ENCODE data around the gene OSGEP.
"Not testable (repeated sequence)": the region's sequence is repeated elsewhere in the genome, so short reads cannot be mapped to it uniquely, and the experiment has no call there.

OSGEP gene

DNA sequence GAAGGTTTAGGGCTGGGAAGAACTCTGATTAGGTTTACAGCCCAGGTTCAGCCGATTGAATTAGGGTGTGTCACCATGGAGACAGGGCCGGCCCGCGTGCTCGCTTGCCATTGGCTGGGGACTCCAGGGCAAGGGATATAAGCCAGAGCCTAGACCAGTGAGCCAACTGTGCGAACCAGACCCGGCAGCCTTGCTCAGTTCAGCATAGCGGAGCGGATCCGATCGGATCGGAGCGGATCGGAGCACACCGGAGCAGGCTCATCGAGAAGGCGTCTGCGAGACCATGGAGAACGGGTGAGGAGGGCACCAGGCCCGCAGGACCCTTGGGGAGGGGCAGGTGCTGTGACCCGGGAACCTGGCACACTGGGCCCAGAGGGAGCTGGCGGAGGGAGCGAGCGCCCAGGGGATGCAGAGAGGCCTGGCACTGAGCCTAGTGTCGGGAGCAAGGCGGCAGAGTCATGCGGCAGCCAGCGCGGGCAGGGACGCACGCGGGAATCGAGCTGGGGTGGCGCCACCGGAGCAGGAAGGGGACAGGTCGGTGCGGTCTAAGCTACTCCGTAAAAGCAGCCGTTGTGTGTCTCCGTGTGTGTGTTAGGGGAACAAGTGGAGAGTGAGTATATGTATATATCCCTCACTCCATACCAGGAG lies 14.8 kb upstream of the OSGEP start, which contains the start of gene PNP:
TSS of gene PNP (plus strand) at position 165 of the 648 bp plus-strand sequence. CDS start at position 284, 119 bp downstream.
- DNase-seq, result peak; percentile 80 to 83

DNA sequence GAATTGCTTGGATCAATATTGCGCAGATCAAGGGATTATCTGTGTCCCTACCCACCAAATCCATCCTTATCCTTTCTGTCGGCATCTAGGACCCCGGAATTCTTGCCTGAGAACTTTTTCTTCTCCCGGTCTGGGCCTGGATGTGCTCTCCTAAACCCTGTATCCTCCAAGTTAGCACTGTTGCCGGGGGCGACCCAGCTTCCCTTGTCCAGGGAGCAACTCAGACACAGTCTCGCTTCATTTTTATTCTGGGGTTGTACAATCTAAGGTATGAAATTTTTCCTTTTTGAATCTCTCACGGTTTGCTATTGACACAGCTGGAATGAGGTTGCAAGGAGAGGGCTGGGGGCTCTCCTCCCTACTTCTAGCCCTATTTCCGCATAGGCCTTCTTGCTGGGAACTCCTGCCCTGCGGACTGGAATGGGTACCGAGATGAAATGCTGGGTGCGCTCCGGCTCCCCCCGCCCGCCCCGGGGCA lies 14.2 kb upstream of the OSGEP start:
- no peak for DNase-seq

DNA sequence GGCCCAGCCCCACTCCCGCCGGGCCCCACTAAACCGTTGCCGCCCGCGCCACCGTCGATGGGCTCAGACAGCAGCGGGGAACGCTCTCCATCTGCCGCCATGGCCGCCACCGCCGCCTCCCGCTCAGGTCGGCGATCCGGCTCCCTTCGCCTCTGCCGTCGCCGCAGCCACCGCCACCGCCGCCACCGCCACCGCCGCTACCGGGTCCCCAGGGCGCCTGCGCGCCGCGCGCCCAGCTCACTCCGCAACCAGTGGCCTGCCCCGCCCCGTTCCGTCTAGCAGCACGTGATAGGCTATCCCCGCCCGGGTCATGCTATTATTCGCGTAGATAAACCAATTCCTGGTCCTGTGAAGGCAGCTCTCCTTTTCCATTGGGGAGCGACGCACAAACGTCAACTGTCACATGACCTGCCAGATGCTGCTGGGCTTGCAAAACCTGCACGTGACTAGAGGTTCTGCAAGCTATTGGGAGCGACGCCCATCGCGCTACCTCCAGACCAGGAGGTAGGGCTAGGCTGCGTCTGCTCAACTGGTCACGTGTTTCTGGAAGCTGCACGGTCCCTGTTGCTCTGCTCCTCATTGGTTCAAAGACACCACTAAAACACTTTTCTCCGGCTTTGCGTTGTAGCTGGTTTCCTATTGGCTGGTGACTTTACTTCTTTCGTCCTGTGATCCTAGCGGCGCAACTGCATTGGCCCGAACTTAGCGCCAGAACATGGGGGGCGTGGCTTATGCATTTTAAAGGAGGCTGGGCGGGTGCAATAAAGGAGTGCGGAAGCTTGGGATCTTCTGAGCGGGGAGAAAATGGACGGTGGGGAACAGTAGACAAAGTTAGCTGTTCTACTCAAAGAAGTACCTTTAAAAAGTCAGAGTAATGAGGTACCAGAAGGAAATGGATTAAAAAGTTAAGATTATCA lies 6.9 kb upstream of the OSGEP start, which contains the start of gene PIP4P1:
TSS of gene PIP4P1 (minus strand) at position 210 of the 917 bp plus-strand sequence. CDS start at position 101, 109 bp downstream.
- DNase-seq, result peak; percentile 98 to 99

DNA sequence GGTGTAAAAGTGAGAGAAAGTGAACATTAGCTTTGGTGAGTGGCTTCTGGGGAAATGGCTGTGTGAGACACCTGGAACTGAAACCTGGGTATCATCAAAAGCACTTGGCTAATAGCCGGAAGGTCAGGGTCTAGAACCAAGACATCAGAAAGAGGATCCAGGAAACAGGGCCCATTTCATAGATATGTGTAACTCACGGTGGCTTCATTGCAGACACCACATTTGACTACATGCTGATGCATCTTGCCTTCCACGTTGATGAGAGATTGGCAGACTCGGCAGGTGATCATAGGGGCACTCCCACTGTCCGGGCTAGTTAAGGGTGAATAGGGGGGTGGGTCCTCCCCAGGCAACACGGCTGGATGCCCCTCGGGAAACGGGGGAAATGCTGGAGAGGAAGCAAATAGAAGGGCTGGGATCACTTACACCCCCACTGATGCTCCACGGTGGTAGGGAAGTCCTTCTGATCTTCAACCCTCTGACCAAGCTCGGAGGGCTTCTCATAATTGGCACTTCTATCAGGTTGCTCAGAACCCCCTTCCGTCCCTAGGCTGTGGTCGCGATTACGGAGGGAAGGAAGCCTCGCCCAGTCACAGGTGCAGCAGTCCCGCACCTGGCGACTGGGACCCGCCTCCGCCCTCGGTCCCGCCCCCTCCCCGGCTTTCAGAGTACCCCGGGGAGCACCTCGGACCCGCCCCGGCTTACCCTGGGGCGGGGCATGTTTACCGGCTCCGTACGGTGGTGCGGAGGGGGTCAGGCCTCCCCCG lies 6.0 kb upstream of the OSGEP start:
- DNase-seq, result no peak

DNA sequence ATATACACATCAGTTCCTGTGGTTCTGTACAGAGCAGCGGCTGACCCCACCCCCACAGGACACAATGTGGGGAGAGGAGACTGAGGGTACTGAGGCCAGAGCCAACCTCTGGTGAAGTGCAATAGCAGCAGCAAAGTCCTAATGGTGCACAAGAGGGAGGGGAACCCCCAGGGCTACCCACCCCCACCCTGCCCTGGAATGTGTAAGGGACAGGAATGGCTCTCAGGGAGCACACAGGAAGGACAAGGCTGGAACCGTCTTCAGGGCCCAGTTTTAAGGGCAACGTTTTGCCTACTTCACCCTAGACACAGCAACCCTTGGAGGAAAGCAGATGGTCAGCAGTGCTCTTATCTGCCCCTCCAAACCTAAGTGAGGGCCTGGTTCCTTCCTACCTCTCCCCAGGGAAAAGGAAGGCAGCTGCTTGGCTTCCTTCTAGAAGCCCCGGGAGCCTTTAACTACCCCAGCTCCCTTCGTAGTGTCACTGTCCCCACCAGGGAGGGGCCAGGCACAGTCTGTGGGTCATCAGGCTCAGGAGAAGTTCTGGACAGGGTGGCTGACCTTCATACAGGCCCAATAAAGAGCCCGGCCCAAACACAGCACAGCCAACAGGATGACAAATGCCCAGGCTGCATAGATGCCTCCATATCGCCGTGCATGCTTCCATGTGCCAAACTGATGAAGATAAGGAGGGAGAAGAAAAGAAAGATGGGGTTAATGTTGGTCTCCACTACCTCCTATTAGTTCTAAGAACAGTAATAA lies 3.6 kb upstream of the OSGEP start:
- DNase-seq, result no peak

DNA sequence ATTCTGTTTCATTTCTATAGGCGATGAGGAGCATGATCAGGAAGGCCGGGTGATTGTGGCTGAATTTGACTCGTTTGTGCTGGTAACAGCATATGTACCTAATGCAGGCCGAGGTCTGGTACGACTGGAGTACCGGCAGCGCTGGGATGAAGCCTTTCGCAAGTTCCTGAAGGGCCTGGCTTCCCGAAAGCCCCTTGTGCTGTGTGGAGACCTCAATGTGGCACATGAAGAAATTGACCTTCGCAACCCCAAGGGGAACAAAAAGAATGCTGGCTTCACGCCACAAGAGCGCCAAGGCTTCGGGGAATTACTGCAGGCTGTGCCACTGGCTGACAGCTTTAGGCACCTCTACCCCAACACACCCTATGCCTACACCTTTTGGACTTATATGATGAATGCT lies 2.4 kb upstream of the OSGEP start:
- no peak for DNase-seq

DNA sequence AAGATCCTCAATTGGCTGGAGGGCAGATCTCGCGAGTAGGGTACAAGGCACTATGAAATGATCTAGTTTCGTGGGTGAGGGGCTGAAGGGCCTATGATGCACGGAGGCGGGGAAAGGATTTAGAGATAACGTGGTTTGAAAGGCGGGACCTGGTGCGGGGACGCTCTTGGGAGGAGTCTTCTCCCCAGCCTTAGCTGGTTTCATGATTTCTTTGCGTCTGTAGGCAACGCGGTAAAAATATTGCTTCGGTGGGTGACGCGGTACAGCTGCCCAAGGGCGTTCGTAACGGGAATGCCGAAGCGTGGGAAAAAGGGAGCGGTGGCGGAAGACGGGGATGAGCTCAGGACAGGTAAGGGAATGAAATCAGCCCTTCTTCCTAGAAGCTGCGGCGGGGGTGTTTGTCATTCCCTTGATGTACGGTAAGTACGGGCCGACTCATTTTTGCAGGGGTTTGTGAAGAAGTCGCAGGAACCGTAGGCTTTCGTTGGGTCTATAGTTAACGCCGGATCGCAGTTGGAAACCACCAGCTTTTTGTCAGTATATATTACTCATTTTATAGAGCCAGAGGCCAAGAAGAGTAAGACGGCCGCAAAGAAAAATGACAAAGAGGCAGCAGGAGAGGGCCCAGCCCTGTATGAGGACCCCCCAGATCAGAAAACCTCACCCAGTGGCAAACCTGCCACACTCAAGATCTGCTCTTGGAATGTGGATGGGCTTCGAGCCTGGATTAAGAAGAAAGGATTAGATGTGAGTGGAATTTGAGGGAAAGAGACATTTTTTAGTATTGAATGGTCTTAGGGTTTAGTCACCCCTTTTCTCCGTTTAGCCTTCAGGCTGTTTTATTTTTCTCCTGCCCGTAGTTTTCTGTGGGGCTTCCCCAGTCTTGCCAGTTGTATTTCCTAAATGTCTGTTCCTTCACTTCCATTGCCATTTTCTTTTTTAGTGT lies 1.0 kb upstream of the OSGEP start:
- no peak for DNase-seq

DNA sequence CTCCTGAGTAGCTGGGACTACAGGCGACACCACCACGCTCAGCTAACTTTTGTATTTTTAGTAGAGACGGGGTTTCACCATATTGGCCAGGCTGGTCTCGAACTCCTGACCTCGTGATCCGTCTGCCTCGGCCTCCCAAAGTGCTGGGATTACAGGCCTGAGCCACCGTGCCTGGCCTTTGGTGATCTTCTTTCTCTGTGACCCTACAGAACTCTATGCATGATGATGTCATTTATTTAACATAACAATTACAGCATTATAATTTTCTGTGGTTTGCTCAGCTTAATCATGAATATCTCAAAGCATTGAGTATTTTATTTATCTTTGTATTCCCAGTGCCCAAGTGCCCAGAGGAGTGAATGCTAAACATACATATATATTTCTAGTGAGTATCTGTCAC lies 1.8 kb downstream of the OSGEP start:
- not testable (repeated sequence) for DNase-seq

DNA sequence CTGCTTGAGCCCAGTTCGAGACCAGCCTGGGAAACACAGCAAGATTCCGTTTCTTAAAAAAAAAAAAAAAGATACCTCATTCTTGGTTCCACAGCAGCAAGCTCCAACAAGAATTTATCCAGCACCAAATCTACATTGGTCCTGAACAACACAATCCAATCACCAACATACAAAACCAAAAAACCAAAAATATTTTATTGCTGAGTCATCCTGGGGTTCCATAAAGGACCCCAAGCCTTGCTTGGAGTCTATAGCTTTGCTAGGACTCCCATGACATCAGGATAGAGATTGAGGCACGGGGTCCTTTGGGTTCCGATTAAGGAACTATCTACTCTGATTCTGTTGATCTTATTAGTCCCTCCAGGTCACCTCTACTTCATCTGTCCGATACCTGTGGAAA lies 7.7 kb downstream of the OSGEP start:
- DNase-seq, result no peak

DNA sequence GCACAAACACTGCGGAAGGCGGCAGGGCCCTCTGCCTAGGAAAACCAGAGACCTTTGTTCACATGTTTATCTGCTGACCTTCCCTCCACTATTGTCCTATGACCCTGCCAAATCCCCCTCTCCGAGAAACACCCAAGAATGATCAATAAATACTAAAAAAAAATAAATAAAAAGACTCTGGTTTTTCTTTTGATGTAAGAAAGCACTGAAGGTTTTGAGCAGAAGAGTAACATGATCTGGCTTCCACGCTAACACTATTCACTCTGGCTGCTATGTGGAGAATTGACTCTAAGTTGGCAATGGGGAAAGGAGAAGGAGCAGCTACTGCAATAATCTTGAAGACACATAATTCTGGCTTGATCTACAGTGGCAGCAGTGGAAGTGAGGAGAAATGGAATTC lies 11.0 kb downstream of the OSGEP start:
- DNase-seq, result not testable (repeated sequence)

DNA sequence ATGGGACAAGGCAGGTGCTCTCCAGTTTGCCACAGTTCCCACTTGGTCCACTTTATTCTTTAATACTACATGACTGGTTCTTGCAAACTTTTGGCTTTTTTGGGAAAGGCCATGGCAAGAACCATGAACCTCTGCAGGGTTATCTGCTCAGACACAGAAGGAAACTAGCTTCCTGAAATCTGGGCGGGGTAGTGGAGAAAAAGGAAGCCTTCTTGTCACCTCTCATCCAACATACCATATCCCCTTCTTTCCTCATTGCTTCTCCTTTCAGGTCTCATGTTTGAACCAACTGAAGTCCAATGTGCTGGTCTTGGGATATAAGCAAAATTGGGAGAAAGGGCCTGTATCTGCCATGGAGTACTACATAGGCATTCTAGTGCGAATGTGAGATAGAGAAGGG lies 13.2 kb downstream of the OSGEP start:
- DNase-seq, result no peak

DNA sequence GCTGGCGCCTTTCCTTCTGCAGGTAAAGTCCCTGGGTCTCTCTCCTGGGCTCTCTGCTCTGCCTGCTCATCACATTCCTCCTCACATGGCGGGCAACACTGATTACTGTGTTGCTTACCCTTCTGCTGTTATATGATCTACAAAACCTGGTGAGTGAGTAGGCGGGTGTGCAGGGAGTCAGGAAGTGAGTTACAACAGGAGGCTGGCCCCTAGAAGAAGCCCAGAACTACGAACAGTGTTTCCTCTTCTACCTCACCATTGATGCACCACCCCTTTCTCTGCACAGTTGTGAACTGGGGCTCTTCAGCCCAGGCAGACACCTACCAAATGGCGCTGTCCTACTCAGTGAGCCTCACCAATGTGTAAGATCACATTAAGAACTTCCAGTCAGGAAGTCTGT lies 13.7 kb downstream of the OSGEP start:
- DNase-seq, result no peak

DNA sequence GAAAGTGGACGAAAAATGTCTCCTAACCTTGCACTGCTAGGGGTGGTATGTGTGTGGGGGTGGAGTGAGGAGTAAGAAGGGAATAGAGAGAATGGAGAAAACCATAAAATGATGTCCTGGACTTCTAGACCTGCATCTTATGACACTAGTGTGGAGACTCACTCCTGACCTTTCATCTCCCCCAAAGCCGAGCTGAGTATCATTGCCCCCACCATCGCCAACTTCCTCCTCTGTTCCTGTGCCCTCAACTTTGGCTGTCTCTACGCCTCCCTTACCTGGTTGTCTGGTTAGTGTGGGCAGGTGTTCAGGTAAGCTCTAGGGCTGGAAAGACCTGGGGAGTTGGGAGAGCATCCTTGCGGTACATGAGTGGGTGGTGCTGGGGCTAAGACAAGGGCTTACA lies 14.1 kb downstream of the OSGEP start:
- DNase-seq, result no peak

DNA sequence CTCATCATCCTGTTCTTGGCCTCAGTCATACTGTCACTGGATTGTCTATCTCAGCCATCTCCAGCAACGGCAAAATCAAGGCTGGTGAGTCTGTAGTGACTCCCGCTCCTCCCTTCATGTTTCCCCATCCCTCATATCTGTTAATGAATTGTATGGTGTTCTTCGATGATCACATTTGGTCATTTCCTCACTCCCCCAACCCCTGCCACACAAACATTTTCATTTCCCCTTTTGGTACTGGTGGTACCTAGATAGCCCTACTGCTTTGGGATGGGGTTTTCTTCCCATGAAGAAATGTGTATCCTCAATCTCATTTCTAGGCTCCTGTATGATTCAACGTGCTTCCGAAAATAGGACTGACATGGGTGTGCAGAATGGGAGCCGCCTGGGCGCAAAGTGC lies 15.9 kb downstream of the OSGEP start:
- no peak for DNase-seq

DNA sequence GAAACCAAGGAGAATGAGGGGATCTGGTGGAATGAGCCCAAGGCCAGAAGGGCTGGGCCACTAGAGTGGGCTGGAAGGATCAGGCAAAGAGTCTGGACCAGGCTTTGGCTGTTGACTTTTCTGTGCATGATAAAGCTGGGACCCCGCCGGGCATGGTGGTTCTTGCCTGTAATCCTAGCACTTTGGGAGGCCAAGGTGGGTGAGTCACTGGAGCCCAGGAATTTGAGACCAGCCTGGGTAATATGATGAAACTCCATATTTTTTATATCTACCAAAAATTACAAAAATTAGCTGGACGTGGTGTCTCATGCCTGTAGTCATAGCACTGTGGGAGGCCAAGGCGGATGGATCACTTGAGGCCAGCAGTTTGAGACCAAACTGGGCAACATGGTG lies 18.3 kb downstream of the OSGEP start:
- DNase-seq, result no peak

DNA sequence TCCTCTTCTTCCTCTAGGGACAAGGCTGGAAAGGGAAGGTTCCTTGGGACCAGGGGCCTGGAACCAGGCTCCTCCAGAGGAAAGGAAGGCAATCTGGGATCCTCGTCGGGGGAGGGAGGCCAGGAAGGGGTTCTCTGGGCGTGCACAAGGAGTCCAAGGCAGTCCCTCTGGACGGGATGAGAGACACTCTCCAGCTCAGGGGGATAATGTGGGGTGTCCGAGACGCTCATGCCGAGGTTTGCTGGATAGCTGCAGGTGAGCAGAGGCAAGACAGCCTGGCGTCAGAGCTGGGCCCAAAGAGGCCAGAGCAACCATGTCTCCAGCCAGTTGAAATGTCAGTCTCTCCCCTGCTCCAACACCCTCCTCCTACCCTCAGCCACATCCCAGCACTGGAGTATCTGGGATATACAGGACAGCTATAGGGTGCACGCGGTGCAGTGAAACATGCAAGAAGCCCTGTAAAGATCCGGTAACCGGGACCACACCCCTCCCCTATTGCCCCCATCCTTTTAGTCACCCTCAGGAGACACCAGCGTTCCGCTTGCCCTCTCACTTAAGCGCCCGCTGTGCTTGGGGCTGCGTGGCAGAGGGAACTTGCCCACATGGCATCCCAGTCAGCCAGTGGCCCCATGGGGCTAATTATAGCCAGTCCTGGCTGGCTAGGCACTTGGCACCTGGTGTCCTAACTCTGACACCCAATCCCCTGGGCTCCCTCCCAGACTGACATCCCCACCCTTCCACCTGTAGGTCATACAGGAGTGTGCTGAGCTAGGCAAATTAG lies 18.8 kb downstream of the OSGEP start, which contains the start of gene KLHL33:
TSS of gene KLHL33 (minus strand) at position 585 of the 781 bp plus-strand sequence. CDS start at position 230, 355 bp downstream.
- DNase-seq, result no peak

DNA sequence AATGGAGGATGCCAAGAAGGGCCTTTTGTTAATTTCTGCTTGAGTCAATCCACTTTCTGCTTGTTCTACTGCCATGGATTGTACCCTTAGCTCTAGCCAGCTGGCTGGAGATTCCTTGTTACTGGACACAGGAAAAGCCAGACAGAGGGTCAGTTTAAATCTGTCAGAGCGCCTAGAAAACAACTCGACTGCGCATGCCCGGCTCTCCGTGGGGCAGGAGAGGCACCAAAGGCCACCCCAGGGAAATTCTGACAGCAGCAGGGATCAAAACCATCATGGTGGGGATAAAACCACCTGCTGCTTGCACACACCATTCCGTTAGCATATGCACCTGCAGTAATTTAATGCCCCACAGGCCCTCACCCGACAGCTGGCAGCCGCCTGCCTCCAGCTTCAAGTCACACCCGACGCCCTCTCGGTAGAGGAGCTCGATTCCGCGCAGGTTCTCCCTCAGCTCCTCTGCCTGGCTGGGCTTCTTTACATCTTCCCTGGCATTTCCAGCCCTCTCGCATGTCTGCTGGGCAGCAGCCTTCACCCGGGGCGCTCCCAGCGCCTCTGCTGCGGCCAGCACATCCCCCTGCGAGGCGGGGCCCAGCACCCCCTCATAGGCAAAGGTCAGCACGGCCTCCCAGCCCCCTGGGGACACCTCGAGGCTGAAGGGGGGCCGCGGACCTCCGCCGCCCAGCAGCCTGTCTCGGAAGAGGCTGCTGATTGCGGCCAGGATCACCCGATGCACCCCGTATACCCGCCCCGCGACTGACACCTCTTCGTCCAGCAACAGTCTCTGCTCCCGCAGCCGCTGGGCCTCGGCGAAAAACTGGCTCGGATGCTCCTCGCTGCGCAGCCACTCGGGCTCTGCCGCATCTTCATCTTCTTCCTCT lies 19.7 kb downstream of the OSGEP start:
- DNase-seq, result peak; percentile 63 to 81

DNA sequence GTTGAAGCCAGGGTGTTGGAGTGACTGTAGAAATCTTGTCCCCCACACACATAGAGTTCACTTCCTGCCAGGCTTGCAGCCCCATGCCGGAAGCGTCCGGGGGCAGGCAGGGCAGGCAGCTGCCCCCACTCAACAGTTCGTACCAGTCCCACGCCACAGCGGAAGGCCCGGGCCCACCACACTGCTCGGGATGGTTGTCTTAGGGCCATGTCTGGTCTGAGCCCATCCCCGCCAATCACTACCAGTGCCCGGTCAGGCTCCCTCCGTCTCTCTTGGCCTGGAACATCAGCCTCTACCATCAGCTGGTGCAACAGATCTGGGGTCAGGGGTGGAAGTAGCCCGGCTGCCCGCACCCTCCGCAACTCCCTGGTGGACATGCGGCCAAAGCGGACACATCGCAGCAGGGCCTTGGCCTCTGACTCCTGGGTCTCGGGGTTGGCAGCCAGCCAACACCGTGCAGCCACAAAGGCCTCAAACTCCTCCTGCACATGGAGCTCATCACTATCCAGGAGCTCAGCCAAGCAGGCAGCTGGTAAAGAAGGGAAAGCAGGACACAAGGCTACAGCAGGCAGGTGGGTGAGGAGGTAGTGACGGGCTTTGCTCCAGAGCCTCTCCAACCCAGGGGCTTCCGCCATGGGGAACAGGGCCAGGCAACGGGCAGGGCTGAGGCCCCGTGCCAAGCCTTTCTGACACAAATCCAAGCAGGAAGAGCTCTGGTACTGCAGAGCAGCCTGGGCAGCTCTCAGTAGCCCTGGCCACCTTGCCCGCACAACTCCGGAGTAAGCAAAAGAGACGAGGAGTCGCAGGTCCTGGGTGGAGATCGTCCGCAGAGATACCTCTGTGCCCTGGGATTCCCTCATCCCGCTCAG lies 24.6 kb downstream of the OSGEP start:
- DNase-seq, result peak; percentile 20 to 21
